C4-2B (cell line): ENCODE data around the gene UVSSA.

Experiments used
- ZFX ChIP-seq: fragments of 450-650 bp; IDR thresholded peaks from 2 replicates; pipeline ENCODE4 v1.6.1; 2017
- TF ChIP-seq, protein P1 (sequence below): fragments of 450-650 bp; conservative IDR thresholded peaks from 2 replicates; pipeline ENCODE4 v1.5.1; 2017; ENCODE audit warnings: mild to moderate bottlenecking

DNA sequence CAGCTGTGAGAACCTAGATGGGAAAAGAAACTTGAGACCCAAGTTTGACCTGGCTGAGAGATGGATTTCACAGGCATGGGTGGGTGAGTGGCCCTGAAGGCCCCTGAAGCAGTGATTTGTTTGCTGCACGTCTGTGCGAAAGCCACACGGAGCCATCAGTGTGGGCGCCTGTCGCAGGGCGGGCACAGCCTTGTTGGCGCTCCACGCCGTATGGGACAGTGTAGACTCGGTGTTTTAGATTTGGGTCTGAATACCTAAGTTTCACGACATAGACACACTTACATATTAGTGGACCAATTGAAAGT is 21.9 kb upstream of the UVSSA start:
- TF ChIP-seq, protein P1, sequence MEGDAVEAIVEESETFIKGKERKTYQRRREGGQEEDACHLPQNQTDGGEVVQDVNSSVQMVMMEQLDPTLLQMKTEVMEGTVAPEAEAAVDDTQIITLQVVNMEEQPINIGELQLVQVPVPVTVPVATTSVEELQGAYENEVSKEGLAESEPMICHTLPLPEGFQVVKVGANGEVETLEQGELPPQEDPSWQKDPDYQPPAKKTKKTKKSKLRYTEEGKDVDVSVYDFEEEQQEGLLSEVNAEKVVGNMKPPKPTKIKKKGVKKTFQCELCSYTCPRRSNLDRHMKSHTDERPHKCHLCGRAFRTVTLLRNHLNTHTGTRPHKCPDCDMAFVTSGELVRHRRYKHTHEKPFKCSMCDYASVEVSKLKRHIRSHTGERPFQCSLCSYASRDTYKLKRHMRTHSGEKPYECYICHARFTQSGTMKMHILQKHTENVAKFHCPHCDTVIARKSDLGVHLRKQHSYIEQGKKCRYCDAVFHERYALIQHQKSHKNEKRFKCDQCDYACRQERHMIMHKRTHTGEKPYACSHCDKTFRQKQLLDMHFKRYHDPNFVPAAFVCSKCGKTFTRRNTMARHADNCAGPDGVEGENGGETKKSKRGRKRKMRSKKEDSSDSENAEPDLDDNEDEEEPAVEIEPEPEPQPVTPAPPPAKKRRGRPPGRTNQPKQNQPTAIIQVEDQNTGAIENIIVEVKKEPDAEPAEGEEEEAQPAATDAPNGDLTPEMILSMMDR = no peak
- TF ChIP-seq ZFX = no peak
